Regular cardiac myocyte (primary cell): ENCODE data around the gene WDR31. TPM values are rescaled to one million over a fixed set of nuclear protein-coding genes. Genes with fewer than 3 reads are reported as not detected.

Experiments
- total RNA-seq: library from RNA; depleted of rRNA; stranded (reverse); fragments of >200 nt; gene quantifications from 2 replicates; pipeline ENCODE4 v1.2.3, GENCODE V29; 2014

Gene WDR31
- 1.3 and 2.0 TPM in 2 replicates for total RNA-seq

DNA sequence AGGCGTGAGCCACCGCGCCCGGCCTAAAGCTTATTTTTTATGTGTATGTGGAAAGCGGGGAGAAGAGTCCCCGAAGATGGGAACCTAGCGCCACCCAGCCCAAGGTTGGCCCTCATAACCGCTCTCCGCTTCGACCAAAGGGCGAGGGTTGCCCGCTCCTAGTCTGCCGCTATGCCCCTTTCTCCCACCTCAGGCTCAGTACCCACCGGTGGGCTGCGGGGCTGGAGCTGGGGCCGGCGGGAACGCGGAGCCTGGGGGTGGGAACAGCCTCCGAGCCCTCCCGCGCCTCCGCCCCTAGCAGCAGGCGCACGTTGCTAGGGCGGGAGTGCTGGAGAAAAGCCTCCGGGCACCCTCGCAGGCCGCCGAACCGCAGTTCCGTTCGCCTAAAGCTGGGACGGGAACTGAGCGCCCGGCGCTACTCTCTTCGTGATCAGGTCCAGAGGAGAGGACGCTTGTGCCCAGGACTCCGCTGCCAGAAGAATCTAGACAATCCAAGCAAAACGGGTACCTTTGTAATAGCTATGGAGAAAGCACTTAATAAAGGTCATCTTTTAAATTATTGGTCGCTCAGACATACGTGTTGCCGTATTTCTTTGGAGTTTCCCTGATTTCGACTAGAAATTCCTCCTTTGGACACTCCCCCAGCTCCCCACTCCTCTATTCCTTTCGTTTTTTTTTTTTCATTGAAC lies at the start of gene WDR31:
TSS of gene WDR31 (minus strand) at position 265 of the 689 bp plus-strand sequence. CDS start 8,253 bp downstream, outside the sequence.

GRCh38 chr9:113376634-113377567 lies 36.8 kb upstream of the WDR31 start, which contains the start of gene HDHD3:
TSS of gene HDHD3 (minus strand) at chr9:113376986. CDS start at chr9:113374354, 2,632 bp downstream.

GRCh38 chr9:113349445-113350094 lies 9.5 kb upstream of the WDR31 start, which contains the start of gene BSPRY:
TSS of gene BSPRY (plus strand) at chr9:113349541. CDS start at chr9:113349580, 39 bp downstream.

GRCh38 chr9:113302792-113303418 lies 37.2 kb downstream of the WDR31 start, which contains the start of gene RNF183:
TSS of gene RNF183 (minus strand) at chr9:113303376. CDS start at chr9:113298184, 5,192 bp downstream.

DNA sequence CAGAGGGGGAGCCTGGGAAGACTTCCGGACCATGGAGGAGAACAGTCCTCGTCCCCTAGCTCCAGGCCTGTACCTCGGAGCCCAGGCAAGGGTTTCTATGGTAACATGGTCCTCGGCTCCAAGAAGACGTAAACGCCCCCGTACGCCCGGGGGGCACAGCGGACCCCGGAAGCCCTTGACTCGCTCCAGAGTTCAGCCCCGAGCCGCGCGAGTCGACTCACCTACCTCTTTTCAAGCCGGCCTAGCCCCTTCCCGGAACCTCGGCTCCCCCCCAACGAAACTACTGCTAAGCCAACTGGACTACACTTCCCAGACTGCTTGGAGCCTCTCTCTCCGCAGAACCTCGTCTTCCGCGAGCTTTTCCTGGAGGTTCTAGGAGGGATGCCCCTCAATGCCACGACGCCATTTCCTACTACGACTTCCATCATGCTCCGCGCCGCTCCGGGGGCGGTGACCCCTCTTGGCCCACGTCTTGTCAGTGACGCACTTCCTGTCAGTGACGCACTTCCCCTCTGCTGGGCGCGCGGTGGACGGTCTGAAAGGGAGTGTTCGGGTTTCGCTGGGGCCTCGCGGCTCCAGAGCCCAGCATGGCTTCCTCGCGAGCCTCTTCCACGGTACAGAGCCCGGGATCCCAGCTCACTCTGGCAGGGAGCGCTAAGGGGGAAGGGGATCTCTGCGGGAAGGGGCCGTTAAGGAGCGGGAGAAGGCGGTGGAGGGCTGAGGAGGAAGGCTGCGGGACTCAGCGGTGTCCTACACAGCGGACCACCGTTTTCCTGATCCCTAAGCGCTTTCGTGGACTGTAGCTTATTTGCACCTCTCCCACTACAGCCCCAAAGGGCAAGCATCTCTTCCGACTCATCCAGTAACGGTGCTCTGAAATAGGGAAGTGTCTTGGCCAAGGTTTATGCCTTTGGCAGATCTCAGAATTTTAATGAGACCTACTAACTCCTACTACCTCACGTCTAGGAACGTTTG lies 64.6 kb downstream of the WDR31 start, which contains the start of the genes CDC26 and PRPF4:
TSS of gene CDC26 (minus strand) at position 416 of the 975 bp plus-strand sequence. CDS start 3,065 bp downstream, outside the sequence.
TSS of gene PRPF4 (plus strand) at position 502 of the 975 bp plus-strand sequence. CDS start at position 588, 86 bp downstream.

Other genes starting within 250 kb of the WDR31 start
- 7.3 and 20.3 TPM in 2 replicates for gene SLC31A2, start 189.3 kb downstream of the WDR31 start, total RNA-seq
- 16.7 and 17.5 TPM in 2 replicates for gene FKBP15, start 119.0 kb downstream of the WDR31 start, total RNA-seq
- 26.8 and 29.1 TPM in 2 replicates for gene SLC31A1, start 118.7 kb downstream of the WDR31 start, total RNA-seq
- 37.2 and 78.8 TPM in 2 replicates for gene CDC26, start 64.7 kb downstream of the WDR31 start, total RNA-seq
- gene PRPF4, start 64.6 kb downstream of the WDR31 start, total RNA-seq = 28.2 and 57.5 TPM in 2 replicates
- not detected in 2 replicates for gene RNF183, start 36.9 kb downstream of the WDR31 start, total RNA-seq
- not detected in 2 replicates for gene BSPRY, start 9.3 kb upstream of the WDR31 start, total RNA-seq
- 5.0 and 11.8 TPM in 2 replicates for gene HDHD3, start 36.7 kb upstream of the WDR31 start, total RNA-seq
- 20.5 and 29.6 TPM in 2 replicates for gene ALAD, start 61.0 kb upstream of the WDR31 start, total RNA-seq
- gene POLE3, start 70.4 kb upstream of the WDR31 start, total RNA-seq = 37.2 and 73.2 TPM in 2 replicates
- 0.28 and 0.58 TPM in 2 replicates for gene C9orf43, start 70.5 kb upstream of the WDR31 start, total RNA-seq
- gene RGS3, start 123.5 kb upstream of the WDR31 start, total RNA-seq = 51.6 and 68.2 TPM in 2 replicates